Psoas muscle (tissue), 8 donors: ENCODE data around the gene TCEA2. TPM values are rescaled to one million over a fixed set of nuclear protein-coding genes. Genes with fewer than 3 reads are reported as not detected.

Experiments
- ATAC-seq, 4 donors: fragments of 200-7000 bp; cut with Tn5 transposase; one replicate each; pipeline ENCODE4 v1.9.1; 2020; ENCODE audit warnings: moderate library complexity in 3 of 4, mild to moderate bottlenecking in 2 of 4
- DNase-seq, 2 donors: peaks; one replicate each; pipeline ENCODE4 v3.0.0-alpha.2; 2020
- H3K27ac ChIP-seq: fragments of 200-600 bp; one replicate; pipeline ENCODE4 v1.8.0; 2022
- H3K27me3 ChIP-seq, 3 donors: fragments of 200-600 bp in 1 of 3; one replicate each; pipeline versions ENCODE4 v1.6.1 to v1.8.0; 2013 to 2022; ENCODE audit warnings: low read length in 2 of 3, mild to moderate bottlenecking in 2 of 3, moderate library complexity in 1 of 3; ENCODE audit not compliant: insufficient read depth in 3 of 3
- H3K36me3 ChIP-seq, 2 donors: fragments of 200-600 bp in 1 of 2; one replicate each; pipeline versions ENCODE4 v1.6.1 to v1.8.0; 2013 to 2022; ENCODE audit warnings: low read depth in 1 of 2, mild to moderate bottlenecking in 1 of 2, moderate library complexity in 1 of 2; ENCODE audit not compliant: insufficient read depth in 1 of 2
- H3K4me1 ChIP-seq: fragments of 200-600 bp; one replicate; pipeline ENCODE4 v1.8.0; 2022
- H3K4me3 ChIP-seq: fragments of 200-600 bp; one replicate; pipeline ENCODE4 v1.8.0; 2022; ENCODE audit warnings: mild to moderate bottlenecking
- H3K9me3 ChIP-seq: fragments of 200-600 bp; one replicate; pipeline ENCODE4 v1.8.0; 2022
- WGBS, 3 donors: extraction: QIAGEN DNeasy Blood & Tissue Kit; methylation state at CpG; one replicate each; pipeline versions ENCODE4 v1.1.6 to v1.1.7; 2013; 5-methylcytosine and 5-hydroxymethylcytosine counted together
- intact Hi-C, 2 donors: fragments of 100-400 bp; cut with DNase I; formaldehyde crosslinking; loops; one replicate each; pipeline versions ENCODE4 v1.11.0 to v1.14.2; 2022
- polyA plus RNA-seq, 3 donors: library from polyadenylated mRNA; stranded (reverse); fragments of 200-250 nt; gene quantifications; one replicate each; pipeline ENCODE4 v1.2.3, GENCODE V29; 2013
- total RNA-seq, 4 donors: library from RNA; stranded (reverse); fragmentation: NEBNext Ultra II Directional in 2 of 4; extraction: Animal tissue kit (Norgen Biotek cat#: 25700) in 2 of 4; gene quantifications; one replicate each; pipeline versions ENCODE4 v1.2.1 to v1.2.4, GENCODE V29; 2021 to 2023
- TF ChIP-seq, protein P1 (sequence below): fragments of 200-600 bp; IDR thresholded peaks from one replicate; pipeline ENCODE4 v1.8.0; 2022; ENCODE audit warnings: antibody characterized with exemption
- donor health status: healthy with polysubstance abuse.
- donor health status: DM: no; HTN: no; CAD: no; lungs with moderate emphysema.
- donor health status: Bipolar disorder and iron deficiency.
- donor health status: healthy.
- donor health status: DM: yes; HTN: yes; CAD: no.
- donor health status: DM: no; HTN: no; CAD: no.
- donor health status: DM: no; HTN: no; CAD: no.
- donor health status: DM: yes; HTN: yes; CAD: no.

TCEA2 gene
- total and polyA plus RNA-seq, 7 donors, result 15.1 to 43.4 (median 30.2) TPM

DNA sequence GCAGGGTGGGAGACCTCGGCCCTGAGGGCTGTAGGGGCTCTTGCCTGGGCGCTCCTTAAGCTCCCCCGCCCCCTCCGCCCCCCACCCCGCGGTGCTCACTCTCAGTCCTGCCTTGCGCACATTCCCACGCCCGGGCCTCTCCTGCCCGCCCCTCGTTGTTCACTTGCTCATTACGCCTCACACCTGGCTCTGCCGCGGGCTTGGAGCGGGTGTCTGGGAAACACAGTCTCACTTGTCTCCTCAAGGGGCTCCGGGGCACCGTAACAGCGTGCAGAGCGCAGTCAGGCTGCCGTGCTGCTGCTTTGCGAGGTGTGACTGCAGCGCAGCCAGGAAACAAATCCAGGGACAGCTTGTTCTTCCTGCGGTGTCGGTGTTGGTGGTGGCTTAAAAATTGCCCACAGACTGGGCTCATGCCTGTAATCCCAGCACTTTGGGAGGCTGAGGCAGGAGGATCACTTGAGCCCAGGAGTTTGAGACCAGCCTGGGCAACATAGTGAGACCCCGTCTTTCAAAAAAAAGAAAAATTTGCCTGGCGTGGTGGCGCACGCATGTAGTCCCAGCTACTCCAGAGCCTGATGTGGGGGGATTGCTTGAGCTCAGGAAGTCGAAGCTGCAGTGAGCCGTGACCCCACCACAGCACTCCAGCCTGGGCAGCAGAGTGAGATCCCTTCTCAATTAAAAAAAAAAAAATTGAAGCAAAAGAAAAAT is 39.8 kb downstream of the TCEA2 start:
- Histone ChIP-seq H3K36me3 (no peaks in the 10 kb centered on the region), H3K4me1 (peaks cover 4% of the 10 kb centered on the region), H3K9me3 (no peaks in the 10 kb centered on the region), H3K4me3 (peak overlapping the region; percentile 61), H3K27ac (no peak overlapping the region), H3K27me3 (peaks cover 0 to 61% (median 23%) of the 10 kb centered on the region in 3 donors)
- ATAC-seq (peak in 2 of 4 donors; percentile 17 to 38), DNase-seq (peak; percentile 13 to 33)
- TF ChIP-seq, protein P1, sequence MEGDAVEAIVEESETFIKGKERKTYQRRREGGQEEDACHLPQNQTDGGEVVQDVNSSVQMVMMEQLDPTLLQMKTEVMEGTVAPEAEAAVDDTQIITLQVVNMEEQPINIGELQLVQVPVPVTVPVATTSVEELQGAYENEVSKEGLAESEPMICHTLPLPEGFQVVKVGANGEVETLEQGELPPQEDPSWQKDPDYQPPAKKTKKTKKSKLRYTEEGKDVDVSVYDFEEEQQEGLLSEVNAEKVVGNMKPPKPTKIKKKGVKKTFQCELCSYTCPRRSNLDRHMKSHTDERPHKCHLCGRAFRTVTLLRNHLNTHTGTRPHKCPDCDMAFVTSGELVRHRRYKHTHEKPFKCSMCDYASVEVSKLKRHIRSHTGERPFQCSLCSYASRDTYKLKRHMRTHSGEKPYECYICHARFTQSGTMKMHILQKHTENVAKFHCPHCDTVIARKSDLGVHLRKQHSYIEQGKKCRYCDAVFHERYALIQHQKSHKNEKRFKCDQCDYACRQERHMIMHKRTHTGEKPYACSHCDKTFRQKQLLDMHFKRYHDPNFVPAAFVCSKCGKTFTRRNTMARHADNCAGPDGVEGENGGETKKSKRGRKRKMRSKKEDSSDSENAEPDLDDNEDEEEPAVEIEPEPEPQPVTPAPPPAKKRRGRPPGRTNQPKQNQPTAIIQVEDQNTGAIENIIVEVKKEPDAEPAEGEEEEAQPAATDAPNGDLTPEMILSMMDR, result no peak
- WGBS, 3 donors, result 19 to 21% (median 20%) methylated on average over 27 to 30 of the region's 30 CpGs
- intact Hi-C loops, result no loop called here

DNA sequence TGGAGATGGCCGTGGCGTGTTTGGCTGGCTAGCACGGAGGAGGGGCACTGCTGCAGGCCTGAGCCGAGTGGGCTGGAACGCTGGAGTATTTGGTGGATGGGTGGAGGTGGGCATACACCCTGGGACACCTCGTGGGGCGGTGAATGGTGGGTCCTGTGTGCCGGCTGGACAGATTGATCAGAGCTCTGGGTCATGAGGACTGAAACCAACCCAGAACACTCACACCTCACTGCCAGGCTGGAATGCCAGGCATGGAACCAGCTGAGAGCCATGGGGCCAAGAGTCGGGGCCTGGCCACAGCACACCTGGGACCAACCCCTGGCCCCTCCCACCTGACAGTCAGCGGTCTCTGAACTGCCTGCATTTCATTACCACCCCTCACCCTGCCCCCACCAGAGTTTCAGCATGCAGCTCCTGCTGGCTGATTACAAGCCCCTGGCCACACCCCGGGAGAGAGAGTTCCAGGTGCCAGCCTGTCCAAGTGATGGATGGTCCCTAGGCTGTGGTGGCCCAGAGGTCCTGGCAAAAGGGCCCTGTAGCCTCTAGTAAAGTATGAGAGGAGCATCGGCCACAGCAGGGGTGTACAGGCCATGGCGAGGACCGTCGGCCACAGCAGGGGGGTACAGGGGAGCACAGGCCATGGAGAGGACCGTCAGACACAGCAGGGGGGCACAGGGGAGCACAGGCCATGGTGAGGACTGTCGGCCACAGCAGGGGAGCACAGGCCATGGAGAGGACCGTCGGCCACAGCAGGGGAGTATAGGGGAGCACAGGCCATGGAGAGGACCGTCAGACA is 41.1 kb downstream of the TCEA2 start:
- Histone ChIP-seq H3K27ac (no peak overlapping the region), H3K4me3 (no peak overlapping the region), H3K27me3 (peaks cover 0 to 62% (median 25%) of the 10 kb centered on the region in 3 donors), H3K36me3 (no peaks in the 10 kb centered on the region), H3K4me1 (peaks cover 4% of the 10 kb centered on the region), H3K9me3 (no peaks in the 10 kb centered on the region)
- DNase-seq (peak in 1 of 2 donors; percentile 4), ATAC-seq (no peak)
- intact Hi-C loops, result no loop called here
- 65 to 67% (median 66%) methylated on average over 19 to 20 of the region's 20 CpGs for WGBS, 3 donors
- TF ChIP-seq, protein P1, result no peak

- no peak overlapping the region for H3K4me3 ChIP-seq
- no peaks in the 10 kb centered on the region for H3K9me3 ChIP-seq
- H3K36me3 ChIP-seq, result no peaks in the 10 kb centered on the region
- TF ChIP-seq, protein P1, result no peak
- intact Hi-C loops, result no loop called here
- peak; percentile 10 to 36 for DNase-seq
- peaks cover 0 to 54% (median 27%) of the 10 kb centered on the region in 3 donors for H3K27me3 ChIP-seq
- no peak for ATAC-seq
- no peak overlapping the region for H3K27ac ChIP-seq
- H3K4me1 ChIP-seq, result peaks cover 4% of the 10 kb centered on the region
- WGBS, 3 donors, result 82 to 90% (median 84%) methylated on average over 22 to 25 of the region's 25 CpGs
Measured at GRCh38 chr20:64104667-64105451, 41.9 kb downstream of the TCEA2 start.

- TF ChIP-seq, protein P1, result no peak
- H3K36me3 ChIP-seq, result no peaks in the 10 kb centered on the region
- intact Hi-C loops, result no loop called here
- no peak overlapping the region for H3K4me3 ChIP-seq
- WGBS, 3 donors, result 87 to 91% (median 89%) methylated on average over 39 of the region's 39 CpGs
- peaks cover 0 to 46% (median 25%) of the 10 kb centered on the region in 3 donors for H3K27me3 ChIP-seq
- peaks cover 4% of the 10 kb centered on the region for H3K4me1 ChIP-seq
- peak in 1 of 2 donors; percentile 35 for DNase-seq
- no peak overlapping the region for H3K27ac ChIP-seq
- no peak for ATAC-seq
- H3K9me3 ChIP-seq, result no peaks in the 10 kb centered on the region
Measured at GRCh38 chr20:64105846-64106434, 42.9 kb downstream of the TCEA2 start.
